ENCODE results near the gene FOXL2. TPM values are rescaled to one million over a fixed set of nuclear protein-coding genes. Genes with fewer than 3 reads are reported as not detected.

Gene FOXL2
- total RNA-seq, 2 donors from 2014 or later: 0.07 TPM; not detected in 1

DNA sequence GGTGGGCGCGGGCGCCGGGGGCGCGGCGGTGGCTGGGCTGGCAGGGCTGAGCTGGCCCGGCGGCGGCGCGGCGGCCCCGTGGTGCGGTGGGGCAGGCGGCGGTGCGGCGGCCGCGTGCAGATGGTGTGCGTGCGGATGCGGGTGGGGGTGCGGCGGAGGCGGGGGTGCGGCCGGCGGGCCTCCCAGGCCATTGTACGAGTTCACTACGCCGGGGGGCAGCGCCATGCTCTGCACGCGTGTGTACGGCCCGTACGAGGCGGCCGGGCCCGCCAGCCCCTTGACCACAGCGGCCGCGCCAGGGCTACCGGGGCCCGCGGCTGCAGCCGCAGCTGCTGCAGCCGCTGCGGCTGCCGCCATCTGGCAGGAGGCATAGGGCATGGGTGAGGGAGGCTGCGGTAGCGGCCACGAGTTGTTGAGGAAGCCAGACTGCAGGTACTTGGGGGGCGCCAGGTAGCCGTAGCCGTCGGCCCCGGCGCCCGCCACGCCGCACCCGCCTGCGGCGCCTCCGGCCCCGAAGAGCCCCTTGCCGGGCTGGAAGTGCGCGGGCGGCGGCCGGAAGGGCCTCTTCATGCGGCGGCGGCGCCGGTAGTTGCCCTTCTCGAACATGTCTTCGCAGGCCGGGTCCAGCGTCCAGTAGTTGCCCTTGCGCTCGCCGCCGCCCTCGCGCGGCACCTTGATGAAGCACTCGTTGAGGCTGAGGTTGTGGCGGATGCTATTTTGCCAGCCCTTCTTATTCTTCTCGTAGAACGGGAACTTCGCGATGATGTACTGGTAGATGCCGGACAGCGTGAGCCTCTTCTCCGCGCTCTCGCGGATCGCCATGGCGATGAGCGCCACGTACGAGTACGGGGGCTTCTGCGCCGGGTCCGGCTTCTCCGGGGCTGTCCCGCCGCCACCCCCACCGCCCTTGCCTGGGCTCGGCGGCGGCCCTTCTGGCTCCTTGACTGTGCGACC, 951 bp downstream of the FOXL2 start:
- no peak overlapping the region for H3K9ac ChIP-seq (ENCODE audit: low read depth in 2 of 2, low read length in 2 of 2)
- peak; percentile 47 for DNase-seq
- TF ChIP-seq CTCF (IDR thresholded peaks at IDR 0.05): no peak
- H3K27ac ChIP-seq: no peak overlapping the region
- H3K27me3 ChIP-seq: peaks cover 98% of the 10 kb centered on the region
- peaks cover 33% of the 10 kb centered on the region for H3K4me1 ChIP-seq
- H3K4me3 ChIP-seq: peak overlapping the region; percentile 37
- H3K9me3 ChIP-seq: no peaks in the 10 kb centered on the region
- intact Hi-C loops (cut with DNase I): loop anchor here (10.0 kb wide), 1 partner anchor 259 kb away; no protein-coding TSS in a partner anchor
- H3K36me3 ChIP-seq: no peaks in the 10 kb centered on the region

- H3K27me3 ChIP-seq: peaks cover 98% of the 10 kb centered on the region
- DNase-seq: no peak
- H3K4me3 ChIP-seq: peak overlapping the region; percentile 13
- TF ChIP-seq CTCF (IDR thresholded peaks at IDR 0.05): no peak
- no peak overlapping the region for H3K9ac ChIP-seq (ENCODE audit: low read depth in 2 of 2, low read length in 2 of 2)
- H3K27ac ChIP-seq: no peak overlapping the region
- H3K36me3 ChIP-seq: no peaks in the 10 kb centered on the region
- no peaks in the 10 kb centered on the region for H3K9me3 ChIP-seq
- peaks cover 31% of the 10 kb centered on the region for H3K4me1 ChIP-seq
- intact Hi-C loops (cut with DNase I): loop anchor here (5.0 to 10.0 kb wide), 2 partner anchors 260 to 382 kb away; no protein-coding TSS in a partner anchor
These were observed 1.8 kb downstream of the FOXL2 start for GRCh38 chr3:138944929-138945708.

- H3K4me1 ChIP-seq: peaks cover 26% of the 10 kb centered on the region
- H3K27me3 ChIP-seq: peaks cover 98% of the 10 kb centered on the region
- DNase-seq: no peak
- no peak overlapping the region for H3K27ac ChIP-seq
- peak overlapping the region; percentile 13 for H3K4me3 ChIP-seq
- intact Hi-C loops (cut with DNase I): loop anchor here (5.0 to 10.0 kb wide), 2 partner anchors 260 to 383 kb away; no protein-coding TSS in a partner anchor
- no peaks in the 10 kb centered on the region for H3K9me3 ChIP-seq
- H3K9ac ChIP-seq (ENCODE audit: low read depth in 2 of 2, low read length in 2 of 2): no peak overlapping the region
- no peak for TF ChIP-seq CTCF (IDR thresholded peaks at IDR 0.05)
- H3K36me3 ChIP-seq: no peaks in the 10 kb centered on the region
These were observed 2.3 kb downstream of the FOXL2 start for GRCh38 chr3:138944654-138944928.

- Histone ChIP-seq H3K27ac (no peak overlapping the region), H3K4me1 (peaks cover 24% of the 10 kb centered on the region), H3K27me3 (peaks cover 99% of the 10 kb centered on the region), H3K4me3 (no peak overlapping the region), H3K36me3 (no peaks in the 10 kb centered on the region), H3K9ac (ENCODE audit: low read depth in 2 of 2, low read length in 2 of 2) (no peak overlapping the region), H3K9me3 (no peaks in the 10 kb centered on the region)
- no peak for DNase-seq
- intact Hi-C loops (cut with DNase I): loop anchor here (5.0 to 10.0 kb wide), 2 partner anchors 261 to 383 kb away; no protein-coding TSS in a partner anchor
- TF ChIP-seq CTCF (IDR thresholded peaks at IDR 0.05): no peak
These were observed 2.9 kb downstream of the FOXL2 start for GRCh38 chr3:138943724-138944653.
